Sigmoid colon (tissue), 4 donors: ENCODE measurements around the gene QARS1.

ENCODE experiments used
- CTCF ChIP-seq, 4 experiments: fragments of 450-650 bp in 3 of 4; fragments of 200-600 bp in 1 of 4; IDR thresholded peaks; one replicate each; pipeline ENCODE4 v1.5.1; 2016 to 2019; ENCODE audit warnings: antibody characterized with exemption in 4 of 4, mild to moderate bottlenecking in 3 of 4, moderate library complexity in 2 of 4
- EP300 ChIP-seq, 4 donors: sonication (generic); formaldehyde crosslinking; IDR thresholded peaks; one replicate each; pipeline ENCODE4 v1.6.1; 2017; ENCODE audit warnings: antibody characterized with exemption in 4 of 4
- POLR2A ChIP-seq, 2 donors: fragments of 450-650 bp; IDR thresholded peaks; one replicate each; pipeline ENCODE4 v1.6.1; 2016; ENCODE audit warnings: antibody characterized with exemption in 2 of 2, mild to moderate bottlenecking in 2 of 2, moderate library complexity in 2 of 2
- POLR2AphosphoS5 ChIP-seq, 4 donors: sonication (generic); formaldehyde crosslinking; IDR thresholded peaks; one replicate each; pipeline ENCODE4 v1.6.1; 2017; ENCODE audit warnings: antibody characterized with exemption in 4 of 4

- TF ChIP-seq CTCF (IDR thresholded peaks at IDR 0.05) (no peak), POLR2AphosphoS5 (IDR thresholded peaks at IDR 0.05) (no peak), POLR2A (IDR thresholded peaks at IDR 0.05) (no peak), EP300 (IDR thresholded peaks at IDR 0.05) (no peak)
Measured at GRCh38 chr3:49148159-49148558, 43.6 kb upstream of the QARS1 start.
